ENCODE measurements around the gene KIAA1958.
"Not testable (repeated sequence)": the region's sequence is repeated elsewhere in the genome, so short reads cannot be mapped to it uniquely, and the experiment has no call there.

The KIAA1958 gene

DNA sequence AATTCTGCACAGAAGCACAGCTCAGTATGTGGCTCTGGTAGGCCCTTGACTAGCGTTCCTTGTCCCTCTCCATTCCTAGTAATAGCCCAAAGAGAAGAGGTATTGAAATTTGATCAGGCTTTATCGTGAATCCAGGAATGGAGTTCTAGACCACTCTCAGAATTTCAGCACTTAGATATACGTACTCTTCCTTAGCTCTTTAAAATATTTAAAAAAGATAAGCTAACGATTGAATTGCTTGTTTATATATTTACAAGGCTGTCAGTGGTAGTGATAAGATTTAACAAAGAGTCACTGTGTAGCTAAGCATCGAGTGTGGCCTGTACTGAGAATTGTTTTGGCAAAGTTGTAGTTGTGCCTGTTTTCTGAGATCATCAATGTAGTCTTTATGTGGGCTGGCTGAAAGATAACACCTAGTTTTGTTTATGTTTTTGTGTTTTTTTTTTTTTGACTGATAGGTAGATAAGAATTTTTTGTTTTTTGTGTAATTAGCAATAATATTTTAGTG lies 2.5 kb downstream of the KIAA1958 start:
- peak; percentile 7 for DNase-seq (ENCODE audit: low spot score)

DNA sequence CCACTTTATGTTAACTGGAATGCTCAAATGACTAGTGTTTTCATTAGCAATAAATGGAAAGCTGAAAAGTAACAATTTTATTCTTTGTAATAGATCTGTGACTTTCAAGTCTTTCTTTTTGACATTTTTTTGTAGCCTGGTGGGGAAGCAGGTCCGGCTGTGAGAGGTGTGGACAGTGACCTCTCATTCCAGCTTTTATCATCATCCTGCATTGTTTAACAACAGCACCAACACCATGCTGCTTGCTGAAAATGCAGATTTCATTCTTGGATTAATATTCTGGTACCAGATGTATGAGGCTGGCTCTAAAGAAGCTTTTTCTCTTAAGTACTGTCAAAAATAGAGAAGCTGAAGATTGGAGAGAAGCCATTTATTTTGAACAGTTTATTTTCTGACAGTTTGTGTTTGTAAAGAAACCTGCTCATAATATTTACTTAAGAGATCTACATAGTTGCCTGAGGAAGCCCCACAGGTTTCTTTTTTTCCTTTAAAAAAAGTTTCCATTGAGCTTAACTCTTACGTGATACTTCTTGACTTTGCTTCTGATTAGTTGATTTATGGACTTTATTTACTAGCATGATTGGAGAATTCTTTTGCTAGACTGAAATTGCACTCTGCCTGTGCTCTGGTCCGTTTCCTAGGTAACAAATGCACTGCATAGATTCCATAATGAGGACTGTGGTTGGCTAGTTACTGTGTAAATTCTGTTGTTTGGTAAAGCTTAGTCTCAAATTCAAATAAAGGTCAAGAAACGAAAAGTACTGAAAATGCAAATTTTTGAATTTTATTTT lies 3.4 kb downstream of the KIAA1958 start:
- no peak for DNase-seq (ENCODE audit: low spot score)

DNA sequence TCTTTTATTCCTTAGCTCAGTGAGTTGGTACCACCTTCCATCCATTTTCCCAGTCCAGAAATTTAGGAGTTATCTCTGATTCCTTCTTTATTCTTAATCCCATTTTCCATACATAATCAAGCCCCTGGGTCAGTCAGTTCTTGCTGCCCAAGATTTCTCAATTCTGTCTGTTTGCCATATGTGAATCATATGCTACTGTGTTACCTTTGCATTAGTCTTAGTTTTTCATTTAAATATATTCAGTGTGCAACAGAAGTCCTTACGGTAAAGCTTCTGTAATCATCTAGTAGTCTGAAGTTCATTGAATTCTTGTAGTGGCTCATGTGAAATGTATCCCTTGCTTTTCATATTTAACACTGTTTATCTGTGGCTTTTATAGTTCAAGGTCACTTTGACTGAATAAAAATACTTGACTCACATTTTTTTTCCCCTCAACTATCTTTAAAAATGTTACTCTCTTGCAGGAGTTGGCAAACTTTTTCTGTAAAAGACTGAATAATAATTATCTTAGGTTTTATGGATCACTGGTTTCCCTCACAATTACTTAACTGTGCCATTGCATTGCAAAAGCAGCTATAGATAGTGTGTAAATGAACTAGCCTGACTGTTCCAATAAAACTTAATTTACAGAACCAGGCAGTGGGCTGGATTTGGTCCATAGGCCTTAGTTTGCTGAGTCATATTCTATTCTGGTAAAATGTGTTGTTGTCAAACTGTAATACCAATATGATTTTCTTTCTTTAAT lies 6.9 kb downstream of the KIAA1958 start:
- no peak for DNase-seq (ENCODE audit: low spot score)

DNA sequence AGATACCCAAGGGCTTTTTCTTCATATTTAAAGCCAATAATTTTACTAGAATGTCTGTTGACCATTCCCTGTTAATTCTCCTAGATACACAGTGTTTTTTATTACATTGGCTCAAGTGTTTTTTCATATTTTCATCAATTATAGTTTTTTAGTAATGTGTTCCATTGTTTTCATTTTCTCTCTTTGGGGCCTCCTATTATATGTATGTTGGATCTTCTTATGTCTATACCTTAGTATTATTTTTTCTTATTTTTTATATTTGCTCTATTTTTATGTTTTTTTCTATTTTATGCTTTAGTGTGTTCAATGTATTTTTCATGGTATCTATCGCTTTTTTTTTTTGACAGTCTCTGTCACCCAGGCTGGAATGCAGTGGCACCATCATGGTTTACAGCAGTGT lies 7.5 kb downstream of the KIAA1958 start:
- no peak for DNase-seq (ENCODE audit: low spot score)

DNA sequence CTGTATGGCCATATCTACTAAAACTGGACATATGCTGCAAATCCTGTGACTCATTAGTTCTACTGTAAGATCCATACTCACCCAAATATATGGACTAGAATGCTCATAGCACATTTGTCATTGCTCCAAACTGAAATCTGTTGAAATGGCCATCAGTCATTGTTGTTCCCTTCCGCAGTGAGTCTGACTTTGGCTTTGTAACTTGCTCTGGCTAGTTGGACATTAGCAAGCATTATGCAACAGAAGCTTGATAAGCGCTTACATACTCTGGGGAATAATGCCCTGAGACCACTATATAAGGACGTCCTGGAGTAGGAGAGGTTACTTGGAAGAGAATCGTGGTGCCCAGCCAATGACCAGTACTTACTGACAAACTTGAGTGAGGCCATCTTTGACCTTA lies 9.0 kb downstream of the KIAA1958 start:
- no peak for DNase-seq (ENCODE audit: low spot score)

DNA sequence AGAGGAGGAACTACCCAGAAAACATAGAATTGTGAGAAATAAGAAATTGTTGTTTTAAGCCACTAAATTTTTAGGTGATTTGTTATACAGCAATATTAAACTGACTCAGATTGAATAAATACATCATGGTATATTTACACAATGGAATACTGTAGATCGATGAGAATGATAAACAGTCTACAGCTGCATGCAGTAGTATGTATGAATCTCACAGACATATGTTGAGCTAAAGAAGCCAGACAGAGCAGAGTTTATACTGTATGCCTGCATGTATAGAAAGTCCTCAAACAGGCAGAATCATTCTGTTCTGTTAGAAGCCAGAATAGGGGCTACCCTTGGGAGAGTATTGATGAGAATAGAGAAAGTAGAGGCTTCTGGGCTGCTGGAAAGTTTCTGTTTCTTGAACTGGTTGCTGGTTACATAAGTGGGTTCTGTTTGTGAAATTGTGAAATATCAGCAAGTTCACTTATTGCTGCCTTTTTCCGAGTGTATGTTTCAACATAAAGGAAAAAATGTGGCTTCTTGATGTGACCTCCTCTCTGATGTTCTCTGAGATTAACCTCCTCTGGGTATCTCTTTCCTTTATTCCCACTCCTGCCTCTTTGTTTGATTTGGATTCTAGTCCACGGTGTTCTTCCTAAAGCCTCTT lies 9.6 kb downstream of the KIAA1958 start:
- DNase-seq (ENCODE audit: low spot score): no peak

DNA sequence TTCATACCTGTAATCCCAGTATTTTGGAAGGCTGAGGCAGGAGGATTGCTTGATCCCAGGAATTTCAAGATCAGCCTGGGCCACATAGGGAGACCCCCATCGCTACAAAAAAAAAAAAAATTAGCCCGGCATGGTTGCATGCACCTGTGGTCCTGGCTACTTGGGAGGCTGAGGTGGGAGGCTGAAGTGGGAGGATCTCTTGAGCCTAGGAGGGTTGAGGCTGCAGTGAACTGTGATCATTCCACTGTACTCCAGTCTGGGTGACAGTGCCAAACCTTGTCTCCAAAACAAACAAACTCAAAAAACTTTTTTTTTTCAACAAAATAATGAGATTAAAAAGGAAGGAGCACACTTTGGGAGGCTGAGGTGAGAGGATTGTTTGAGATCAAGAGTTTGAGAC lies 14.2 kb downstream of the KIAA1958 start:
- DNase-seq (ENCODE audit: low spot score): no peak

DNA sequence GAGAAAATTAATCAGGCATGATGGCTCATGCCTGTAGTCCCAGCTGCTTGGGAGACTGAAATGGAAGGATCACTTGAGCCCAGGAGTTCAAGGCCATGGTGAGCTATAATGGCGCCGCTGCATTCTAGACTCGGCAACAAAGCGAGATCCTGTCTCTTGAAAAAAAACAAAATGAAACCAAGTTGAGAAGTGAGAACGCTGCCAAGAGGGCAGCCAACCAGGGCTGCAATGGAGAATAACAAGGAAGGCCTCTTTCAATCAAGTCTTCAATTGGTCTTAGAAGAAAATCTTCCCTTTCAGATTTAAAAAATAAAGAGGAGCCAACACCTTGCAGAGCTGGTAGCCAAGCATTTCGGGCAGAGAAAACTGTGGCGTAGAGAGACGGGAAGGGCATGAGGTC lies 14.7 kb downstream of the KIAA1958 start:
- DNase-seq (ENCODE audit: low spot score): no peak

DNA sequence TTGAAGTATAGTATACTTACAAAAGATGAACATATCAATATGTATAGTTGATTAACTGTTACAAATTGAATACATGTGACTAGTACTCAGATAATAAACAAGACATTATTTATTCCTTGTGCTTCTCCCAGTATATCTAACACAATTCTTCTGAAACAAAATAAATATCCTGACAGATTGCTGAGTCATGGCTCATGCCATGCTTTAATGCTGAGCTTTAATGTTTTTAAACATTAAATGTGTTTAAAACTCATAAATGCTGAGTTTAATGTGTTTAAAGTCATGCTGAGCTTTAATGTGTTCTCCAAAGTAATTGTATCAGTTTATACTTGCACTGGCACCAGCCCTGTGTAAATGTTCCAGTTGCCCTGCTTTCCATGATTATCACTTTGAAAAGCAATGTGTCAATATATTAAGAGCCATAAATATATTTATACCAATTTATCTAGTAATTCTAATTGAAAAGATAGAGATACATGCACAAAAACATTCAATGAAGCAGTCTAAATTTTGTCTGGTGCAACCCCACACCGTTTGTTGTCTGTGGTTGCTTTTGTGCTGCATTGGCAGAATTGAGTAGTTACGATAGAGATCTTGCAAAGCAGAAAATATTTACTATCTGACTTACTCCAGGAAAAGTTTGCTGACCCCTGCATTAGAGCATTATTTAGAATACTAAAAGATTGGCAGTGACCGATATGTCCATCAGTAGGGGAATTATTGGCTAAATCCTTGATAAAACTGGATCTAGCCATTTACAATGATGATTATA lies 15.7 kb downstream of the KIAA1958 start:
- no peak for DNase-seq (ENCODE audit: low spot score)

DNA sequence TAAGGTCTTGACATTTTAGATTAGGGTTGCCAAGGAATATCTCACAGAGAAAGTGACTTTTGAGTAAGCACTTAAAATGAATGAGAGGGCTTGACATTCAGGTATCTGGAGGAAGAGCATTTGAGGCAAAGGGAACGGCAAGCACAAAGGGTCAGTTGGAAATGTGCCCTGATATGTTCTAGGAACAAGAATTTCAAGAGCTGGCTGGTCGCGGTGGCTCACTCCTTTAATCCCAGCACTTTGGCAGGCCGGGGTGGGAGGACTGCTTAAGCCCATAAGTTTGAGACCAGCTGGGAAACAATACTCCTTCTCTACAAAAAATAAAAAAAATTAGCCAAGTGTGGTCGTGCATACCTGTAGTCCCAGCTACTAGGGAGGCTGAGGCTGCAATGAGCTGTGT lies 16.5 kb downstream of the KIAA1958 start:
- no peak for DNase-seq (ENCODE audit: low spot score)

DNA sequence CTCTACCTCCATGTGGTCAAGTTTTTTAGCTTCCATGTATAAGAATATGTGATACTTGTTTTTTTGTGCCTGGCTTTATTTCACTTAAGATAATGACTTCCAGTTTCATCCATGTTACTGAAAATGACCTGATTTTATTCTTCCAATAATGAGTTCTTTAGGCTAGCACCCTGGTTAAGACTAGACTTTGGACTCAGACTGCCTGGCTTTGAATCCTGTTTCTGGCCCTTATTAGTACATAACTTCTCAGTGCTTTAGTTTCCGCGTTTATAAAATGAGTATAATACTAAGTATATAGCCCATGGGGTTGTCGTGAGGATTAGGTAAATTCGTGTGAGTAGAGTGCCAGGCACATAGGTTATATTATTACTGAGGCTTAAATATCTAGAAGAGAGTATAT lies 18.5 kb downstream of the KIAA1958 start:
- DNase-seq (ENCODE audit: low spot score): no peak

DNA sequence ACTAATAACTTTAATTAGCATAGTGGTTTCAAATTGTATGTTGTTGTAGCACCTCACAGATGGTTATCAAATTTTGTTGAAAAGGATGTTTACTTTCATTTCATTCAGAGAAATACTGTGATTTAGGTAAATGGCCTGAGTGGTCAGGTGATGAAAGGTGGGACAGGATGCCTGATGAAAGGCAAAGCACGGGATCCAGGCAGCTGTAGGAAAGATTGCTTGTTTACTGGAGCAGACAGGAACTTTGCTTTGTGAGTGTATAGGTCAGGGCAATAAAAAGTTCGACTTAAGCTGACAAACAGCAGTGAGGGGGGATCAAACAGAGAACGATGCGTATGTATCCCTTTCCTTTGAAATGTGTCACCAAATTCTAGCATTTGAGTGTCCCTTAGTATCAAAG lies 19.0 kb downstream of the KIAA1958 start:
- no peak for DNase-seq (ENCODE audit: low spot score)

DNA sequence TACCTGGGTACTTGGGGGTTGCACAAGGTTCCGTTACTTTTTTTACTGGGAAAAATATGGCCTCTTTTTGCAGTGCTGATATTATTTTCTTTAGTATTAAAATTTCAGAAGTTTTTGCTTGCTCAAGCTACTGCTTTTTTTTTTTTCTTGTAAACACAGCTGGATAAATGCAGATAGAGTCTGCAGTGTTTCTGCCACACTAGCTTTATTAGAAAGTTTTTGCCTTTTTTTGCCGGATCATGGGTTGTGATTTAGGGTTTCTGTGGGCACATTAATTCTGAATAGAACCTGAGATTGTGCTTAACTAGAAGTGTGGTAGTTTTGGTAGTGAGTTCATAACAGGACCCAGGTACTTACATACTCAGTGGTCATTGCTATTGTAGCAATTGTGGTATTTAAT lies 19.9 kb downstream of the KIAA1958 start:
- no peak for DNase-seq (ENCODE audit: low spot score)

DNA sequence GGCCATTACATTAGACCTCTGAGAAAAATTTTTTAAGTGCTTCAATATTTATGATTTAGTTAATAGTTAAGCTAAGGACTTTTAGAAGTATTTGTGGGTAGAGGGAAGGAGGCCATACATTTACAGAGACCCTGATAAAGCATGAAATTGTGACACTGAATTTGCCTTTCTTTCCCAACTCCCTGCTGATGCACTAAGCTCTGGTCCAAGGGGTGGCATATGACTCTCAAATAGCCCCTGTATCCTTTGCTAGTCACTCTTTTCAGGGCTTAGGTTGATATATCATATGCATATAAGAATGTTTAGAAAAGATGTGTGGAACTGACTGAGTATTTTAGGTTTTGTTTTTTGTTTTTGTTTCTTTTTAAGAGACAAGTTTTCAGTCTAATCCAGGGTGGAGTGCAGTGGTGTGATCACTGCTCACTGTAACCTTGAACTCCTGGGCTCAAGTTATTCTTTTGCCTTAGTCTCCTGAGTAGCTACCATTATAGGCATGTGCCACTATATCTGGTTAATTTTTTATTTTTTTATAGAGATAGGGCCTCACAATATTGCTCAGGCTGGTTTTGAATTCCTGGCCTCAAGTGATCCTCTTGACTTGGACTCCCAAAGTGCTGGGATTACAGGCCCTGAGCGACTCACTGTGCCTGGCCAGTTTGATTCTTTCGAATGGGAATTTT lies 20.5 kb downstream of the KIAA1958 start:
- DNase-seq (ENCODE audit: low spot score): no peak

DNA sequence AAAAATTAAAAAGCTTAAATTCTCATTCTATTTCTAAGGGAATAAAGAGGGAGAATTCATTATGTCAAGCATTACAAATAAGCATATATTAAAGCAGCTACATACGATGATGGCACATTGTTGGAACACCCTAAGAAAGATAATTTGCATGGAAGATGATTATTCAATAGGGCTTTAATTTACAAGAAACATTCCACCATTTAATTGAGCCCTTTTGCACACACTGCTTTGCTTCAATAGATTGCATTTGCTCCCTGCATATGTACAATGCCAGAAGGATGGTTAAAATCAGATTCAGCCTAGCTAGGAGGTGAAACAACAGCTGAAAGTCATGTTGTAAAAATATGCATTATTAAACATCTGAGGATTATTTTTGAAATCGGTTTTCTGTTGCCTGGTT lies 21.8 kb downstream of the KIAA1958 start:
- DNase-seq (ENCODE audit: low spot score): no peak

DNA sequence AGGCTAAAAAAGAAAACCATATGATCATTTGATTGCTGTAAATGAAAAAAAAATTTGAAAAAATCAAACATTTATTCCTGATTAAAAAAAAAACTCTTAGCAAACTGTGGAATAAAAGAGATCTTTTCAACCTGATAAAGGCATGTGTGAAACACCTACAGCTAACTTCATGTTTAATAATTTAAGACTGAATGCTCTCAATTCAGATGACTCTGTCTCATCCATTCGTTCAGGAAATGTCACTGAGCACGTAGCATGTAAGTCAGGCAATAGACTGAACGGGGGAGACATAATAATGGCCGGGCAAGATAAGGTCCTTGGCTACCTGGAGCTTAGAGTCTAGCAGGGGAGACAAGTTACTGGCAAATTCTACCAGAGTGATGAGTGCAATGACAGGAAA lies 25.8 kb downstream of the KIAA1958 start:
- not testable (repeated sequence) for DNase-seq (ENCODE audit: low spot score)

DNA sequence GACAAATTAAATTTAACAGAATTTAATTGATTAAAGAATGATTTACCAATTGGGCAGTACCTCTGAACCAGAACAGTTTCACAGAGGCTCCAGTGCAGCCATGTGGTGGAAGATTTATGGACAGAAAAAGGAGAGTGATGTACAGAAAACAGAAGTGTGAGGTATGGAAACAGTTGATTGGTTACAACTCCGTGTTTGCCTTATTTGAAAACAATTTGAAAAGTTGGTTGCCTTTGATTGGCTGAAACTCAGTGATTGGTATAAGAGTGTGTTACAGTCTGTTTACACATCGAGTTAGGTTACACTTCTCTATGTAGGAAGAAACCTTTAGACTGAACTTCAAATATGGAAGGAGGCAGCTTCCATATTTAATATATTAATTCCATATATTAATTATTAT lies 30.1 kb downstream of the KIAA1958 start:
- no peak for DNase-seq (ENCODE audit: low spot score)

DNA sequence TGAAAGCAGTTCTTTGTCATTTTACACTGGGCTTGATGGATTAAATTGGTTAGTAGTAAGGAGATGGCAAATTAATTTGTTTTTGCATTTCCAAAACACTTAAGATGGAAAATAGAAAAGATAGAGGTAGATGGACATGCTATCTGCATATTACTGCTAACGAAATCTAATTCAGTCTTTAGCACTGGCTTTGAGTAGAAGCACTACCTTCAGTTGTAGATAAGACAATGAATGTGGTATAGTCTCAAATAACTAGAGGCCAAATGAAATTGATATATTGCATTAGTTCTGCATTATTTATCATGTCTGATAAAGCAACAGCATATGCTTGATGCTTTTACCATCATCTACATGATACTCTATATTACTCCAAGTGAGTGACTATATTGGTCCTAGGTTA lies 33.4 kb downstream of the KIAA1958 start:
- no peak for DNase-seq (ENCODE audit: low spot score)

DNA sequence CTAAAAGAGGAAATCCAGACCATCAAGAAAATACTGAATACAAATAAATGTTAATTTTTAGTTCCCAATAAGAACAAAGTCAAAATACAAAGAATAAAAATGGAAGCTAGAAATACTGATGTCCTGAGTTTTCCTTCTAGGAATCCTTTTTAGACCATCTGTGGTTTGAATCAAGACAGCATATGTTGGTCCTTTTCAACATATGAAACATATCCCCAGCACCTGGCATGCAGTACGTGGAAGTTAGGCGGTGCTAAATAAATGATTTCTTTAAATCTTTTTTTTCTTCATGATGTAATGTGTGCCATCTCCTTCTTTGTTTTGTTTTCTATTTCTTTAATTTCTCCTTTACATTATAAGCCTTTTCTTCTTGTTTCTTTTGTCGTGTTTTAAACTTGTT lies 34.0 kb downstream of the KIAA1958 start:
- DNase-seq (ENCODE audit: low spot score): no peak

DNA sequence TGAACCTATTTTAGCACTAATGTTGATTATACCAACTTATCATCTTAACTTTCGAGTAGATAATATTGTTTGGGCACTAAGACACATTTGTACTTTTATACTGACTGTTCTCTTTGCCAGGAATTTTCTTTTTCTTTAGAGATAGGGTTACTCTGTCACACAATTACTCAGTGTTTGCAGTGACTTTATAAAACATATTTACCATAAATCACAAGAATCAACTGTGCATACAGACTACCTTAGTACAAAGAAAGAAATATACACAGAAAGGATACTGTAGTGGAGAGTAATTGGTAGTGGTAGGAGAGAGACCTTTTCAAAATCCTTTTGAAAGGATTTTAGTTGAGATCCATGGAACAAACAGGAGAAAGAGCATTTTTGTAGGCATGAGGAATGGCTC lies 40.3 kb downstream of the KIAA1958 start:
- no peak for DNase-seq (ENCODE audit: low spot score)

DNA sequence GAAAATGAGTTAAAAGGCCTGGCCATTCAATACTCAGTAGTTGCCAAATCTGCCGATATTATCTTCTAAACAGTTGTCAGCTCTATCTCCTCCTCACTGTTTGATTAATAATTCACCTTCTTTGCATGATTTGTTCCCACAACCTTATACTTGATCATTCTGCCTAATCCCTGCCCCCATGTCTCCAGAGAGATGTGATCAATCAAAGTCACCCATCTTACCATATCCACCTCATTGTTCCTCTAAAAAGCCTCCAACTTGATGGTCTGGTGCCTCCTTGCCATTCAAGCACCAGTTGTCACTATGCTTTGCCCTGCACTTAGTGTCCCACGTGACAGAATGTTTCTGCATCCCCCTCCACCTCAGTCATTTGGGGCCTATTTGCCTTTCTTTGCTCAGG lies 41.3 kb downstream of the KIAA1958 start:
- no peak for DNase-seq (ENCODE audit: low spot score)

DNA sequence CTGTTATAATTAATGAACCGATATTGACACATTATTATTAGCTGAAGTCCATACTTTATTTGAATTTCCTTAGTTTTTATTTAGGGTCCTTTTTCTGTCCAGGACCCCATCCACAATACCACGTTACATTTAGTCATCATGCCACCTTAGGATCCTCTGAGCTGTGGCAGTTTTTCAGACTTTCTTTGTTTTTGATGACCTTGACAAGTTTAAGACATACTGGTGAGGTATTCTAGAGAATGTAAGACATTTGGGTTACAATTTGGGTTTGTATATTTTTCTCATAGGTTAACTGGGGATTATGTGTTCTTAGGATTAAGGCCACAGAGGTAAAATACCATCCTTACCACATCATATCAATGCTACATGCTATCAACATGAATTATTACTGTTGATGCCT lies 42.7 kb downstream of the KIAA1958 start:
- DNase-seq (ENCODE audit: low spot score): no peak
